HG02610 (cell line): Measurements from ENCODE around the gene SLC15A4.
A peak's percentile ranks its signal among the peaks of the same experiment; 100 is the strongest.
"Not testable (repeated sequence)": the region's sequence is repeated elsewhere in the genome, so short reads cannot be mapped to it uniquely, and the experiment has no call there.

Experiments used
- ATAC-seq: cut with Tn5 transposase; IDR thresholded peaks from one replicate; pipeline ENCODE4 v1.9.1; 2021; ENCODE audit warnings: mild to moderate bottlenecking, moderate library complexity; ENCODE audit not compliant: unreplicated experiment

The SLC15A4 gene

GRCh38 chr12:128823916-128824839 is at the start of gene SLC15A4:
Gene SLC15A4 (minus strand): TSS chr12:128823958. CDS start chr12:128823943, 15 bp downstream.
- peak; percentile 83 for ATAC-seq

DNA sequence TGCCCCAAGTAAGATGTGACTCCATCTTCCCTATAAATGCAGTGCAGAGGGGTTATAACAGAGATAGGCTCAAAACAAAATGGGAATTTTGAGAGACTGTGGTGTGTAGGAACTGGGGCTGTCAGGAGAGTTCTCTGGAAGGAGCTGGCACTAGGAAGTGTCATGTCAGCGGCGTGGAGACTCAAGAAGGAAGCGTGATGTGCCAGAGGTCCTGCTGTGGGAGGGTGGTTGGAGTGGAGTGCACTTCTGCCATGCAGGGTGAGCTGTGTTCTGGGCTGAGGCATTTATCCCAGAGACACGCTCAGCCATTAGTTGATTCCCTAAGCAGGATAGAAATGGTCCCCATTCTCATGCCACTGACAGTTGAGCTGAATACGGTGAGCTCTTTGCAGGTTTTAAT is 48.5 kb upstream of the SLC15A4 start:
- no peak for ATAC-seq

DNA sequence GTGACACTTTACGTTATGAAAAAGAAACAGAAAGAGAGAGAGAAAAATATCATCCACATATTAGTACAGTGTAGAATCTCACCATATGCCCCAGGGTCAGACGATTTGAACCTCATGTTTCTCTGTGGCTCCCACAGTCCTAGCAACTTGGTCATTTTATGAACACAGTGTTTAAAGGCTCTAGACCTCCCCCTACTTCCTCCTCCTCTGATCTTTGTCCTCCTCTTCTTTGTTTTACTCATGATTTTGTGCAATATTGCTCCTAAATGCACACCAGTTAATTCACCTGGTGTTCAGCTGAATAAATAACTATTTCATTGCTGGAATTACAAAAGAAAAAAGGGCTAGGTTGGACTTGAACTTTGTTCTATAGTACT is 47.7 kb upstream of the SLC15A4 start:
- peak; percentile 82 for ATAC-seq

GRCh38 chr12:128867466-128867865 is 43.7 kb upstream of the SLC15A4 start:
- no peak for ATAC-seq

- no peak for ATAC-seq
Measured at GRCh38 chr12:128864516-128865186, 40.9 kb upstream of the SLC15A4 start.

DNA sequence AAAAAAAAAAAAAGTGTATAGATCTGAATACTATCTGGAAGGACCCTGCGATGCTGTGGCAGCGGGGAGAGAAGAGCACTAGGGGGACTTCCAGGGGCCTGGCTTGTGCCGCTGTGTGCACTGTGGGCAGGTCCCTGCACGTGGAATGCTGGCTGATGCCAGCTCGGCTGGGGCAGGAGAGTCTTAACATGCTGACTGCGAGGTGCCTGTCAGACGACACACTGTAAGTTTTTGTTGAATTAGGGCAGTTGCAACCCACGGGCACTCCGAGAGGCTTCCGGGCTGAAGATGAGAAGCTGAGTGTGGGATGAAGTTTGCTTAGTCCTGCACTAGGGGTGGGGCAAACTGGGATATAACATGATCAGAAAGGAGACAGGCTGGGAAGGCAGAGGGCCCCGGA is 40.2 kb upstream of the SLC15A4 start:
- ATAC-seq: no peak

DNA sequence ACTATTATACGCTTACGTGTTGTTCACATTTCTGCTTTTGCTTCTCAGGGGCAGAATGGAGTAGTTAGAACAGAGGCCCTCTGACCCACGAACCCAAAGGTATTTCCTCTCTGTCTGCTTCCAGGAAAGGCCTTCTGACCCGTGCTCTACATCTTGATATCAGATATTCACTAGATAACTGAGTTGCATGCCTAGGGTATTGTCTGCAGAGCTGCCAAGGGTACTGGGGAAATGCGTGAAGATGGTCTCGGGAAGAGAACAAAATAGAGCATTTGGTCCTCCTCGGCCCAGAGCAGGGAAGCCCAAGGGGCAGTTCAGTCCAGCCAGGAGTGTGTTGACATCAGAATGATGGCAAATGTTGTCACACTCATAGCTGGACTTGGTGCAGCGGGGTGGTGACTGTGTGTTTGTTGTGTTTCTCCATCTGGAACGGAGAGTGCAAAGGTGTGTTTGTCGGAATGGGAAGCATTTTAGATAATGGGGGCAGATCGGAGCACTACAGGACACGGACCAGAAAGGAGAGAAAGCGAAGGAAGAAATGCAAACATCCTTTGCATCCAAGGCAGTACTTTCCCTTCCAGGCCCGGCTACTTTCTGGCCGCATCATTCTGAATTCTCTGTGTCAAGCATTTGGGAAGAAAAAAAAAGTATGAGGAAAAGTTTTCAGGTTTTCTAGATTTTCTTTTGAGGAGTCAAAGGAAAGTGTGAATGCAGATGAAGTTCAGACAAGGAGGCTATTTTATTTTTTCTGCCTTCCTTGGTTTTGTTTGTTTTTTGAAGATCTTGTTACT is 37.7 kb upstream of the SLC15A4 start:
- ATAC-seq: no peak

DNA sequence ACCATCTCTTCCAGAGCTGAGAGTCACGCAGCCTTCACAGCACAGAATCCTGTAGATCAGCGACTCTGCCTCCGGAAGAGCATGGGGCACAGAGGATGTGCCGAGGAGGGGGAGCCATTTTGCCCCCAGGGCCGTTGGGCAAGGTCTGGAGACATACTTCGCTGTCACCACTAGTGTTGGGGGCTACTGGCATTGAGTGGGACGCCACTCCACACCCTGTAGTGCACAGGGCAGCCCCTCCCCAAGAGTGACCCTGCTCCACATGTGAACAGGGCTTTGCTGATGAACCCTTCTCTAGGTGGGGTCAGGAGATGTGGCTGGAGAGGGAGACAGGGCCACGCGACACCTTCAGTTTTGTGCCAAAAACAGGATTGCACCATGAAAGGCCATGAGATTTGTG is 35.6 kb upstream of the SLC15A4 start:
- no peak for ATAC-seq

DNA sequence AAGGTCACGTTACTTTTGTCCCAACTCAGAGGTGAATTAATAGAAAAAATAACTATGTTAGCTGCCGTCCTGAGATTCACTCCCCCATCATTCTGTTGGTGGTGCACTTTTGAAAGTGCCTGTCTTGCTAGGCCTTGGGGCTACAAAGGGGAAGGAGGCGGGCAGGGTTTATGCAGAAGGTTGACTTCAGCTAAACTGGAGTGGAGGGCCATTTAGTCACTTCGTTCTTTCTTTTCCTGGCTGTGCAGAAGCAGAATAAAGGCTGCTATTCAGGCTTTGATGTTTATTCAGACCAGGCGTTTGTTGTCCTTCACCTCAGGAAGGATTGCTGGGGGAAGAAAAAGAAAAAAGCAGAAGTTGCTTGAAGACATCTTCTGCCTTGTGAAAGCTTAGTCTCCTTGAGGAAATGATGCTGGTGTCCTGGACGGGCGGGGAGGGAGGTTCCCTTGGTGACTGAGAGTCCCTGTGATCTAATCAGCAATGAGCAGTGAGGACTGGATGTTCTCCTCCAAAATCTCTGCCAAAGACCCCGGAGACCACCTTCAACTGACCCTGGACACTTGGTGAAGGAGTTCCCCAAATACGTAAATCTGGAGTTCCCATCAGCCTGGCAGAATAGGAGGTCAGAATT is 33.5 kb upstream of the SLC15A4 start:
- peak; percentile 31 for ATAC-seq

- no peak for ATAC-seq
Measured at GRCh38 chr12:128856791-128857078, 33.0 kb upstream of the SLC15A4 start.

DNA sequence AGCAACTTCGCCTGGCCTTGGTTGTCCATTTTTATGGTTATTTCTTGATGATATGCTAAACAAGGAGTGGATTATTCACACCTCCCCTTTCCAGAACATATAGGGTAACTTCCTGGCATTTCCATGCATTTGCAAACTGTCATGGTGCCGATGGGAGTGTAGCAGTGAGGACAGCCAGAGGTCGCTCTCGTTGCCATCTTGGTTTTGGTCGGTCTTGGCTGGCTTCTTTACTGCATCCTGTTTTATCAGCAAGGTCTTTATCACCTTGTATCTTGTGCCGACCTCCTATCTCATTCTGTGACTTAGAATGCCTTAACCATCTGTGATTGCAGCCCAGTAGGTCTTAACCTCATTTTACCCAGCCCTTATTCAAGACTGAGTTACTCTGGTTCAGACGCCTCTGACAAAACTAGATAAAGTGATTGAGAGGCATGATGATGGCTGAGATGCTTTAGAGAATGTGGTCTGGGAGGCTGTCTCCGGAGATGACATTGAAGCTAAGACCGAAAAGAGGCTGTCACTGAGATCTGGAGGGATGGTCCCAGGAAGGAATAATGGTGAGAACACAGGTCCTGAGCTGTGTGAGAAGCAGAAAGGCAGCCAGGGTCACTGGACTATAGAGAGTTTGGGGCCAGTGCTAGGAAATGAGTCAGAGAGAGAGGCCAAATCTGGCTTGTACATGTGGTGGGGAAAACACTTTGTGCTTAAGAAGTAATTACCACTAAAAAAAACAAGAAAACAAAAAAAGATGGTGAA is 32.5 kb upstream of the SLC15A4 start:
- ATAC-seq: peak; percentile 86

DNA sequence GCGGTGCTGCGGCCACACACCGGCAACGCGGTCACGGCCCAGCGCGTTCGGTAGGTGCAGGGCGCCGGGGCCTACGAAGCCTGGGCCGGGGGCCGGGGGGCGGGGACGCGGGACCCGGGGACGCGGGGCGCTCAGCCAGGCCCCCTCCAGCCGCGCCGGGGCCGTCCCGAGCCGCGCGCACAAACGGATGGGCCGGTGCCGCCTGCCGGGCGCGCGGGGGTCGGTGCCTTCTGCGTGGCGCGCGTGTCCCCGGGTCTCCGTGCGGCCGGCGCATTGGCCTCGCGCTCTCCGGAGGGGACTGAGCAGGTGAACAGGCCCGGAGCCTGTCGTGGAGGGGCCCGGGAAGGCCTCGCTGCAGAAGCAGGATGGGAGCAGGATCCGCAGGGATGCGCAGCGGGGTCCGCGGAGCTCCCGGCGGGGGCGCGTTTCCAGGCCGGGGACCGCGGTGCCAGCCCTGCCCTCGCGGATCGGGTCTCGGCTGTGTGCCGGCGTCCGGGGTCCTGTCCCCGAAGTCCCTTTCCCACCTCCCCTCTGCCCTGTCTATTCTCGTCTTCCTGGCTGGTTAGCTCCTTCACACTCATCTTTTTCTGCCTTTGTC is 29.9 kb upstream of the SLC15A4 start:
- ATAC-seq: peak; percentile 26

DNA sequence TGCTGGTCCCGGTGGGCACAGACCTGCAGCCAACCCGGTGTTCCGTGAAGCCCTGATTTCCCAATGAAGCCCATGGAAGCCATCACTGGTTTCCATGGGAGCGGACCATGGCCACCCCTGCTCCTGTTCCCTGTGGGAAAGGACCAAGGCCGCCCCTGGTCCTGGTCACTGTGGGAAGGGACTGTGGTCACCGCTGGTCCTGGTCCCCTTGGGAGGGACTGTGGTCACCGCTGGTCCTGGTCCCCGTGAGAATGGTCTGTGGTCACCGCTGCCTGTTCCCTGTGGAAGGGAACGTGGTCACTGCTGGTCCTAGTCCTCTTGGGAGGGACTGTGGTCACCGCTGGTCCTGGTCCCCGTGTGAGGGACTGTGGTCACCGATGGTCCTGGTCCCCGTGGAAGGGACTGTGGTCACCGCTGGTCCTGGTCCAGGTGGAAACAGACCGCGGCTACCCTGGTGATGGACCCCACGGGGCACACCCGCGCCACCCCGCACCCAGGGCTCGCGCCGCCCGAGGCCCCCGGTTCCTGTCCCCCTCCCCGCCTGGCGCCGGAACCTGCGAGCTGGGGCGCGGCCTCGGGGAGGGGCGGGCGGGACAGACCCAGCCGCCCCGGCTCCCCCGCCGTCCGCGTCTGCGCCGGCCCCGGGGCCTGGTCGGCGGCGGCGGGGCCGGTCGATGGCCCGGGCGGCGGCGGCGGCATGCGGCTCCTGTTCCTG is 29.3 kb upstream of the SLC15A4 start, which contains the start of gene GLT1D1:
TSS of gene GLT1D1 (plus strand) at position 594 of the 715 bp plus-strand sequence. CDS start at position 698, 104 bp downstream.
- peak; percentile 17 for ATAC-seq

DNA sequence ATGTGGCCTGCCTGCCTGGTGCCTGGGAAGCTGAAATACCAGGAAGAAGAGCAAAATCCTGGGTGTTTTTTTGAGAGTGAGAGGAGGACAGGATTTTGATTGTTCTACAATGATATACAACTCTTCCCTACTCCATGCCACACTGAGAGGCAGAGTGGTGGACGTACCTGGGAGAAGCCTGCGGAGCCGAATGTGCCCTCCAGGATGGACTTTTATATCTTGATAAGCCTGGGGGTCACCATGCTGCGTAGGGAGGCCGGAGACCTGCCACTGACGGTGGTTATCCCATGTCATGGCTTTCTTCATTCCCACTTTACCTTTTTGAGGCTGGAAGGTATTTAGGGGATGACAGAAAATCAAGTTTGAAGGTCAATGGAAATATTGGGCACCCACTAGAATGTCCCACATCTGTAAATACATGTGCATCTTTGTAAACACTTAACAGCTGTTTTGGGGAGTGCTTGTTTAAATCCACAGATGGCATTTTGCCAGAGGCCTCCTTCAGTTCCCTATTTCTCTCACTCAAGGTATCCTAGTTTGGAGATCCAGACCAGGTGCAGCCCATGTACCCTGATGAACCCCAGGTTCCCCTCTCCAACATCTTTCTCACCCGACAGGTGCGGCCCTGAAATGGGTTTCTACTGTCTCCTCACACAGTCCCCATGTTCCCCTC is 28.4 kb upstream of the SLC15A4 start:
- ATAC-seq: no peak

- not testable (repeated sequence) for ATAC-seq
Measured at GRCh38 chr12:128851429-128851828, 27.7 kb upstream of the SLC15A4 start.

- ATAC-seq: no peak
Measured at GRCh38 chr12:128850400-128850799, 26.6 kb upstream of the SLC15A4 start.

- not testable (repeated sequence) for ATAC-seq
Measured at GRCh38 chr12:128849806-128850205, 26.0 kb upstream of the SLC15A4 start.

DNA sequence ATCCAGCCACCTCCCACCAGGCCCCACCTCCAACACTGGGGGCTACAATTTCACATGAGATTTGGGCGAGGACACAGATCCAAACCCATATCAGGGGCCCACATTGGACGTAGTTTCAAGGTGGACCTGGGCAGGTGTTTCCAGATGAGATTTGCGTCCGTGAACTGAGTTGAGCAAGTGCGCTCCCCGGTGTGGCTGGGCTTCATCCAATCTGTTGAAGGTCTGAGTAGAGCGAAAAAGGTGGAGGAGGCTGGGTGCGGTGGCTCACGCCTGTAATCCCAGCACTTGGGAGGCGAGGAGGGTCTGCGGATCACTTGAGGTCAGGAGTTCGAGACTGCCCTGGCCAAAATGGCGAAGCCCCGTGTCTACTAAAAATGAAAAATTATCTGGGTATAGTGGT is 24.6 kb upstream of the SLC15A4 start:
- ATAC-seq: no peak

DNA sequence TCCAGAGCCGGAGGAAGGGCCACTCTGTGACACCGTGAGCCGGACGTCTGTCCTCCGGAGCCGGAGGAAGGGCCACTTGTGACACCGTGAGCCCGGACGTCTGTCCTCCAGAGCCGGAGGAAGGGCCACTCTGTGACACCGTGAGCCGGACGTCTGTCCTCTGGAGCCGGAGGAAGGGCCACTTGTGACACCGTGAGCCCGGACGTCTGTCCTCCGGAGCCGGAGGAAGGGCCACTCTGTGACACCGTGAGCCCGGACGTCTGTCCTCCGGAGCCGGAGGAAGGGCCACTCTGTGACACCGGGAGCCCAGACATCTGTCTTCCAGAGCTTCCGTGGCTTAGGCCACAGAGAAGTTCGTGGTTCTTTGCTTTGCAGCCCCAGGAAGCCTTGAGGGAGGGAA is 22.9 kb upstream of the SLC15A4 start:
- ATAC-seq: not testable (repeated sequence)
